D721Med (cell line): ENCODE data around the gene EHMT1.

Experiments used
- DNase-seq: peaks from one replicate; pipeline ENCODE4 v3.0.0; 2011; ENCODE audit warnings: low spot score; ENCODE audit not compliant: insufficient read length
- FAIRE-seq: peaks from 2 replicates; lab custom pipeline; 2011; peaks lifted over from hg19 to GRCh38; lab: Jason Lieb, UNC
- CTCF ChIP-seq: IDR thresholded peaks from 2 replicates; pipeline ENCODE4 v1.5.1; 2012; ENCODE audit warnings: mild to moderate bottlenecking, control low read depth; ENCODE audit not compliant: insufficient read depth; ENCODE audit errors: missing control alignments

The EHMT1 gene

DNA sequence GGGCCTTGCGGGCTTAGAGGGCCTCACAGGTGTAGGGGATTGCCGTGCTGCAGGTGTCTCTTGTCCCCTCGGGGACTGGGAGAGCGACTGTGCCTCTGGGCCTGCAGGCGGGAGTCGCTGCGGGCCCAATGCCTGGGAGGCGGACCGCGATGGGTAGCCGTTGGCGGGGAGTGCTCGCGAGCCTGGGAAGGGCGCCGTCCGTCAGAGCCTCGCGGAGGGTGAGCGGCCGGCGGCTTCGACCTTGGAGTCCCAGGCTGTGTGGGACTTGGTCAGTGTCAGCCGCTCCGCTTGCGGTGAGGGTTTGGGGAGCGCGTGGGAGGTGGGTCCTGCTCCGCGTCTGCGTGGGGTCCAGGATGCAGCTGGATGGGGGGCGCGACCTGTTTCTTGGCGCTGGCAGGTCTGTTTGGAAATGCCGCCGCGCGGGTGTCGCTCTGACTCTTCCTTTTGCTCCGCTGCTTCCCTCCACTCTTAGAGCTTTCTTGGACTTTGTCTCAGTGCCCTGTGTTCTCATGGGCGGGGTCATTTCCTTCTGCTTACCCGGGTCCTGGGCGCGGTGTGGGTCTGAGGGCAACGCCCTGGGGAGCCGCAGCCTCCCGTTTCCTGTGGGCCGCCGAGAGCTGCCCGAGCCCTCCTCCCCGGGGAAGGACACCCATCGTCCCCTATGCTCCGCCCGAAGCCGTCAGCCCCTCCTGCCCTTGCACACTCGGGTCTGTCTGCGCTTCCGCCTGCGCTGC lies 169.9 kb downstream of the EHMT1 start:
- FAIRE-seq = no peak
- TF ChIP-seq CTCF = no peak
- no peak for DNase-seq

DNA sequence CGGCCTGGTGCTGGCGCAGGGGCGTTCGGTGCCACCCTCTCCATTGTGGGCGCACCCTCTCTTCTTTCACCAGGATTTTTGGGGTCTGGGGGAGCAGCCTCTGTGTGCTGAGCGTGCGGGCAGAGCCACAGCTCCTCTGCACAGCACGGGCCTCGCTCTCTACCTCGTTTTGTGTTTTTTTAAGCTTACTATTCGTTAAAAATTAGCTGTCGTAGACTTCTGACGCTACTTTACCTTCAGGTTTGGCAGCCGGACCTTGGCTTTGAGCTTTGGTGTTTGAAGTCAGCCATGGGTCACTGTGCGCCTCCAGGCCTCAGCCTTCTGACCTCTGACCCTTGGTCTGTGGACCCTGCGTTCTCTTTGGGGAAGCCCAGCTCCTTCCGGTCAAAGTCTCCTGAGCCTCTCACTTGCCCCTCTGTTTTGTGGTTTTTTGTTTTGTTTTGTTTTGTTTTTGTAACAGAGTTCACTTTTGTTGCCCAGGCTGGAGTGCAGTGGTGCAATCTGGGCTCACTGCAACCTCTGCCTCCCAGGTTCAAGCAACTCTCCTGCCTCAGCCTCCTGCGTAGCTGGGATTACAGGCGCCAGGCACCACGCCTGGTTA lies 170.6 kb downstream of the EHMT1 start:
- DNase-seq = no peak
- FAIRE-seq = no peak
- no peak for TF ChIP-seq CTCF

DNA sequence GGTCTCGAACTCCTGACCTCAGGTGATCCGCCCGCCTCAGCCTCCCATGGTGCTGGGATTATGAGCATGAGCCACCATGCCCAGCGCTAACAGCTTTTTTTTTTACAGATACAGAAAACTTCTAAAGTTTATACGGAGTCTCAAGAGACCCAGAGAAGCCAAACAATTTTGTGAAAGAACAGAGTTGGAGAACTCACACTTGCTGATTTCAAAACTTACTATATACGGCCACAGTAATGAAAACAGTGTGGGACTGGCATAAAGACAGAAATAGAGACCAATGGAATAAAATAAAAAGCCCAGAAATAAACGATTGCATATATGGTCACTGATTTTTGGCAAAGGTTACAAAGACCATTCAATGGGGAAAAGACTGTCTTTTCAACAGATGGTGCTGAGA lies 173.1 kb downstream of the EHMT1 start:
- FAIRE-seq (no peak), DNase-seq (no peak)
- TF ChIP-seq CTCF = no peak

DNA sequence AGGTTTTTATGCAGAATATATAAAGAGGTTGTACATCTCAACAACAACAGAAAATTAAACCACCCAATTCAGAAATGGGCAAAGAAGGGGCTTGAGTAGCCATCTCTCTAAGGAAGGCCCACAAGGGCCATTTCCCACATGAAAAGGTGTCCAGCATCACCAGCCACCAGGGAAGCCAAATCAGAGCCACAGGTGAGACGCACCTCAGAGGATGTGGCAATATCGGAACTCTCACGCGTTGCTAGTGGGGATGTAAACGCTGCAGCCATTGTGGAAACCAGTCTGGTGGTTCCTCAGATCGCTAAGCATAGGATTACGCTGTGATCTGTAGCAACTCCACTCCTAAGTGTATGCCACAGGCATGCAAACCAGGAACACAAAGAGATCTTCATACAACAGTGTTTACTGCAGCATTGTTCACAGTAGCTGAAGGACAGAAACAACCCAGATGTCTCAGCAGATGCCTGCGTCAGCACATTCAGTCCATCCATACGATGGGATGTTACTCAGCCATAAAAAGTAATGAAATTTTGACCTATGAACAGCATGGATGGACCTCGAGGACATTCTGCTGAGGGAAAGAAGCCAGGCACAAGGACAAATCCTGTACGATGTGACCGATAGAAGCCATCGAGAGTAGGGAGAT lies 174.5 kb downstream of the EHMT1 start:
- FAIRE-seq = no peak
- no peak for TF ChIP-seq CTCF
- DNase-seq = no peak

DNA sequence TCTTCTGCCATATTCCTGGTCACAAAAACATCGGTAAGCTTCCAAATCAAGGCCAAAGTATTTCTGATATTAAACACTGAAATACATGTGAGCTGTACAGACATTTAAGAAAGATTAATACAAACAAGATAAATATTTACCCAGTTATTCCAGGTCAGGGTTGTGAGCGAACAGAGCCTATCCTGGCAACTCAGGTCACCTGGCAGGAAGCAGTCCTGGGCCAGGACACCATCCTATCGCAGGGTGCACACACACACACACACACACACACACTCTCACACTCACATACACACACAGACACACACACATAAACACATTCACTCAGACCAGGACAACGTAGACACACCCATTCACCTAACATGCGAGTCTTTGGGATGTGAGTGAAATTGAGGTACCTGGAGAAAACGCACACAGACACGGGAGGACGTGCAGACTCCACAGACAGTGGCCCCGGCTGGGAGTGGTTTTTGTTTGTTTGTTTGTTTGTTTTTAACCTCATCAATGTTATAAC lies 176.4 kb downstream of the EHMT1 start:
- FAIRE-seq (no peak), DNase-seq (no peak)
- no peak for TF ChIP-seq CTCF

DNA sequence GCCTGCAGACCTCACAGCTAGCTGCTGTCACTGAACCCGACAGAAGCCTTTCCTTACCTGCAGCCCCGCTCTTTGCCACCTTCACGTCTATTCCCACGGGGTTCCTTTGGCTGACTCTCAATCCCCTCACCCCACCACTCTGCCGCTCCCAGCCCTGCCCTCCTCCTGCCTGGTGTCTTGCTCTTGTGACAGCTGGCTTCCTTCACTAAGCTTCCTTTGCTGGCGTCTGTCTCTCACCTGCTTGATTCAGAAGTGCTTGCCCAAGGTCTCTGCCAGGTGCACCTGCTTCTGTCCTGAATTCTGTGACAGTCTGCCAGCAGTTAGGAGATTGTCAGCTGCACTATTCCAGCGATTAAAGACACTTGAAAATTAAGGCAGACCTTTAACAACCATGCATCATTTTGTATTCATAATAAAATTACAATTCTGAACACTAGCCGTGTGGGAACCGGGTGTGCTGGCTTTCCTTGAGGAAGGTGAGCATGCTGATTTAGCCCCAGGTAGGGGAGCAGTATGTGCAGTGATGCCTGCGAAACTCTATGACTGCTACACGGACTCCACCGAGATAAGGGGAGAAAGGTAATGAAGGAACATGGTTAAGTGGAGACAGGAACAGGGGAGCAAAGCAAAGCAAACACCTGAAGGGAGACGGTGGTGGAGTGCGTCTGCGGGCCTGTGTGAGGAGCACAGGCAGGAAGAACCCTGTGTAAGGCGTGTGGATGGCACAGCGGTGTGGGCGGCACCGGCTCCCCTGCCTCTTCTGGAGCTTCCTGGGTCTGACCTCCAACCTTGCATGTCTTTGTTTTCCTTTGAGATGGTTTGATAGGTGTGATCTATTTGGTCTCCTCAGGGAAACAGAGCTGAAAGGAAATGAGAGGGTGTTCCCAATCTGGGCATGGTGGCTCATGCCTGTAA lies 178.7 kb downstream of the EHMT1 start:
- FAIRE-seq = no peak
- TF ChIP-seq CTCF = no peak
- DNase-seq = peak; percentile 73
